CD8-positive, alpha-beta memory T cell (primary cell): Measurements from ENCODE around the gene SLC18A3. TPM values are rescaled to one million over a fixed set of nuclear protein-coding genes. Genes with fewer than 3 reads are reported as not detected.

Experiments used
- CTCF ChIA-PET: fragments of 350-600 bp; sonication (Branson Sonifier 250); formaldehyde crosslinking; loops from one replicate; lab custom pipeline; 2021; ENCODE audit warnings: antibody characterized with exemption; lab: Charles Lee
- POLR2A ChIA-PET: fragments of 350-600 bp; sonication (Branson Sonifier 250); formaldehyde crosslinking; loops from one replicate; lab custom pipeline; 2021; ENCODE audit warnings: antibody characterized with exemption; lab: Charles Lee
- DNase-seq, 5 donors: peaks; one replicate each; pipeline versions ENCODE4 v3.0.0 to v3.0.0-alpha.2; 2020 to 2022; ENCODE audit warnings: mixed read lengths in 1 of 5
- H3K27ac ChIP-seq: one replicate; pipeline ENCODE4 v1.7.0; 2013; ENCODE audit warnings: low read depth, mild to moderate bottlenecking, low read length, moderate library complexity
- H3K27me3 ChIP-seq: 2 replicates; pipeline ENCODE4 v1.7.0; 2013; ENCODE audit warnings: low read length, mild to moderate bottlenecking; ENCODE audit not compliant: insufficient read depth, poor library complexity, severe bottlenecking
- H3K36me3 ChIP-seq: 2 replicates; pipeline ENCODE4 v1.7.0; 2013; ENCODE audit warnings: mild to moderate bottlenecking, low read length, moderate library complexity; ENCODE audit not compliant: insufficient read depth
- H3K4me1 ChIP-seq: 2 replicates; pipeline ENCODE4 v1.7.0; 2013; ENCODE audit warnings: mild to moderate bottlenecking, low read length, moderate library complexity; ENCODE audit not compliant: insufficient read depth
- H3K4me3 ChIP-seq: 2 replicates; pipeline ENCODE4 v1.7.0; 2013; ENCODE audit warnings: mild to moderate bottlenecking, low read length
- H3K9me3 ChIP-seq: 2 replicates; pipeline ENCODE4 v1.7.0; 2013; ENCODE audit warnings: mild to moderate bottlenecking, low read length
- H3K27ac Mint-ChIP-seq, 8 donors: one replicate each; pipeline ENCODE4 v1.8.0; 2020 to 2021; ENCODE audit warnings: mixed read lengths in 8 of 8, mild to moderate bottlenecking in 6 of 8, inconsistent platforms in 3 of 8, moderate library complexity in 3 of 8
- H3K27me3 Mint-ChIP-seq, 2 donors: one replicate each; pipeline ENCODE4 v1.8.0; 2020 to 2021; ENCODE audit warnings: mixed read lengths in 2 of 2, mild to moderate bottlenecking in 1 of 2, moderate library complexity in 1 of 2
- H3K36me3 Mint-ChIP-seq, 3 donors: one replicate each; pipeline ENCODE4 v1.8.0; 2020 to 2021; ENCODE audit warnings: mixed read lengths in 3 of 3, inconsistent platforms in 1 of 3, mild to moderate bottlenecking in 1 of 3
- H3K4me1 Mint-ChIP-seq, 3 donors: one replicate each; pipeline ENCODE4 v1.8.0; 2020 to 2021; ENCODE audit warnings: mixed read lengths in 3 of 3, inconsistent platforms in 1 of 3, mild to moderate bottlenecking in 1 of 3
- H3K4me3 Mint-ChIP-seq, 7 donors: one replicate each; pipeline ENCODE4 v1.8.0; 2020 to 2021; ENCODE audit warnings: mixed read lengths in 7 of 7, mild to moderate bottlenecking in 6 of 7, moderate library complexity in 4 of 7, inconsistent platforms in 2 of 7
- H3K9me3 Mint-ChIP-seq, 5 donors: one replicate each; pipeline ENCODE4 v1.8.0; 2020 to 2022; ENCODE audit warnings: mixed read lengths in 5 of 5, mild to moderate bottlenecking in 3 of 5, moderate library complexity in 2 of 5, inconsistent platforms in 1 of 5
- polyA plus RNA-seq: library from polyadenylated mRNA; unstranded; fragments of 300-500 nt; fragmentation: Illumina TruSeq; gene quantifications from one replicate; pipeline ENCODE4 v1.2.3, GENCODE V29; 2021
- total RNA-seq, 2 experiments: library from RNA; stranded (reverse); gene quantifications; one replicate each; pipeline ENCODE4 v1.2.3, GENCODE V29; 2021

The SLC18A3 gene
- total and polyA plus RNA-seq, 3 experiments from 2014 or later = not detected

- Histone ChIP-seq H3K9me3 (no peaks in the 10 kb centered on the region), H3K27me3 (no peaks in the 10 kb centered on the region), H3K4me1 (no peaks in the 10 kb centered on the region), H3K4me3 (no peak overlapping the region), H3K27ac (no peak overlapping the region), H3K36me3 (no peaks in the 10 kb centered on the region)
- Mint-ChIP-seq H3K27me3 (peaks cover 10 to 33% of the 10 kb centered on the region in 2 donors), H3K36me3 (peaks cover 0 to 5% (median 2%) of the 10 kb centered on the region in 3 donors), H3K4me1 (peaks cover 4 to 14% (median 6%) of the 10 kb centered on the region in 3 donors), H3K27ac (no peak overlapping the region), H3K9me3 (peaks cover 0 to 5% (median 0%) of the 10 kb centered on the region in 5 donors), H3K4me3 (no peak overlapping the region)
- DNase-seq = no peak
- CTCF ChIA-PET = no interaction called here
- POLR2A ChIA-PET = no interaction called here
These were observed 37.5 kb upstream of the SLC18A3 start for GRCh38 chr10:49572594-49573114.

- POLR2A ChIA-PET = no interaction called here
- no peaks in the 10 kb centered on the region for H3K9me3 Mint-ChIP-seq
- Histone ChIP-seq H3K27ac (no peak overlapping the region), H3K36me3 (no peaks in the 10 kb centered on the region), H3K9me3 (no peaks in the 10 kb centered on the region), H3K4me1 (no peaks in the 10 kb centered on the region), H3K27me3 (no peaks in the 10 kb centered on the region), H3K4me3 (no peak overlapping the region)
- no peak overlapping the region for H3K27ac Mint-ChIP-seq
- H3K4me3 Mint-ChIP-seq = no peak overlapping the region
- CTCF ChIA-PET = no interaction called here
- peaks cover 5 to 27% of the 10 kb centered on the region in 2 donors for H3K27me3 Mint-ChIP-seq
- DNase-seq = no peak
- peaks cover 0 to 5% (median 0%) of the 10 kb centered on the region in 3 donors for H3K36me3 Mint-ChIP-seq
- H3K4me1 Mint-ChIP-seq = peaks cover 0 to 3% (median 0%) of the 10 kb centered on the region in 3 donors
These were observed 34.5 kb upstream of the SLC18A3 start for GRCh38 chr10:49575489-49576072.

GRCh38 chr10:49577182-49577925 is 32.8 kb upstream of the SLC18A3 start:
- Histone ChIP-seq H3K27me3 (no peaks in the 10 kb centered on the region), H3K27ac (no peak overlapping the region), H3K4me3 (no peak overlapping the region), H3K9me3 (no peaks in the 10 kb centered on the region), H3K36me3 (no peaks in the 10 kb centered on the region), H3K4me1 (no peaks in the 10 kb centered on the region)
- ChIA-PET CTCF (interaction anchor here (1.2 kb wide), 1 partner anchor 16 kb away, joined by 4 read pairs; no protein-coding TSS in a partner anchor), POLR2A (no interaction called here)
- Mint-ChIP-seq H3K4me1 (peaks cover 0 to 10% (median 3%) of the 10 kb centered on the region in 3 donors), H3K27ac (no peak overlapping the region), H3K4me3 (no peak overlapping the region), H3K27me3 (peaks cover 2 to 20% of the 10 kb centered on the region in 2 donors), H3K9me3 (no peaks in the 10 kb centered on the region), H3K36me3 (peaks cover 0 to 5% (median 0%) of the 10 kb centered on the region in 3 donors)
- no peak for DNase-seq

GRCh38 chr10:49578392-49578791 is 31.7 kb upstream of the SLC18A3 start:
- Histone ChIP-seq H3K4me1 (no peaks in the 10 kb centered on the region), H3K36me3 (no peaks in the 10 kb centered on the region), H3K4me3 (no peak overlapping the region), H3K27ac (no peak overlapping the region), H3K27me3 (no peaks in the 10 kb centered on the region), H3K9me3 (no peaks in the 10 kb centered on the region)
- CTCF ChIA-PET = interaction anchor here (1.2 kb wide), 1 partner anchor 15 kb away, joined by 4 read pairs; no protein-coding TSS in a partner anchor
- H3K9me3 Mint-ChIP-seq = no peaks in the 10 kb centered on the region
- H3K4me1 Mint-ChIP-seq = peaks cover 0 to 10% (median 3%) of the 10 kb centered on the region in 3 donors
- H3K36me3 Mint-ChIP-seq = peaks cover 0 to 5% (median 0%) of the 10 kb centered on the region in 3 donors
- no peak for DNase-seq
- peaks cover 2 to 28% of the 10 kb centered on the region in 2 donors for H3K27me3 Mint-ChIP-seq
- no peak overlapping the region for H3K4me3 Mint-ChIP-seq
- POLR2A ChIA-PET = no interaction called here
- no peak overlapping the region for H3K27ac Mint-ChIP-seq

- no peak for DNase-seq
- no peak overlapping the region for H3K4me3 ChIP-seq
- Mint-ChIP-seq H3K27ac (no peak overlapping the region), H3K4me3 (no peak overlapping the region), H3K36me3 (peaks cover 0 to 5% (median 0%) of the 10 kb centered on the region in 3 donors), H3K27me3 (peaks cover 2 to 32% of the 10 kb centered on the region in 2 donors), H3K9me3 (no peaks in the 10 kb centered on the region), H3K4me1 (peaks cover 0 to 10% (median 3%) of the 10 kb centered on the region in 3 donors)
- H3K9me3 ChIP-seq = no peaks in the 10 kb centered on the region
- H3K4me1 ChIP-seq = no peaks in the 10 kb centered on the region
- CTCF ChIA-PET = no interaction called here
- H3K27ac ChIP-seq = no peak overlapping the region
- POLR2A ChIA-PET = no interaction called here
- no peaks in the 10 kb centered on the region for H3K36me3 ChIP-seq
- H3K27me3 ChIP-seq = no peaks in the 10 kb centered on the region
These were observed 30.5 kb upstream of the SLC18A3 start for GRCh38 chr10:49579621-49580020.

- CTCF ChIA-PET = interaction anchor here (1.7 kb wide), 1 partner anchor 8 kb away, joined by 4 read pairs; no protein-coding TSS in a partner anchor
- POLR2A ChIA-PET = no interaction called here
- no peak for DNase-seq
- no peaks in the 10 kb centered on the region for H3K9me3 ChIP-seq
- no peak overlapping the region for H3K27ac ChIP-seq
- Mint-ChIP-seq H3K4me1 (peaks cover 0 to 10% (median 3%) of the 10 kb centered on the region in 3 donors), H3K9me3 (peaks cover 0 to 4% (median 0%) of the 10 kb centered on the region in 5 donors), H3K36me3 (no peaks in the 10 kb centered on the region), H3K27me3 (peaks cover 4 to 34% of the 10 kb centered on the region in 2 donors), H3K27ac (no peak overlapping the region), H3K4me3 (no peak overlapping the region)
- no peaks in the 10 kb centered on the region for H3K4me1 ChIP-seq
- no peak overlapping the region for H3K4me3 ChIP-seq
- H3K27me3 ChIP-seq = no peaks in the 10 kb centered on the region
- no peaks in the 10 kb centered on the region for H3K36me3 ChIP-seq
These were observed 24.7 kb upstream of the SLC18A3 start for GRCh38 chr10:49585387-49585786.

GRCh38 chr10:49587981-49588380 is 22.1 kb upstream of the SLC18A3 start:
- no peak overlapping the region for H3K4me3 ChIP-seq
- no peaks in the 10 kb centered on the region for H3K36me3 ChIP-seq
- Mint-ChIP-seq H3K9me3 (peaks cover 0 to 4% (median 0%) of the 10 kb centered on the region in 5 donors), H3K27me3 (peaks cover 10 to 37% of the 10 kb centered on the region in 2 donors), H3K36me3 (no peaks in the 10 kb centered on the region), H3K4me1 (peaks cover 0 to under 1% (median 0%) of the 10 kb centered on the region in 3 donors), H3K4me3 (no peak overlapping the region), H3K27ac (no peak overlapping the region)
- H3K27ac ChIP-seq = no peak overlapping the region
- H3K9me3 ChIP-seq = no peaks in the 10 kb centered on the region
- no peaks in the 10 kb centered on the region for H3K4me1 ChIP-seq
- no peak for DNase-seq
- POLR2A ChIA-PET = no interaction called here
- no peaks in the 10 kb centered on the region for H3K27me3 ChIP-seq
- CTCF ChIA-PET = no interaction called here
